Thoracic aorta (tissue), 2 donors: Measurements from ENCODE around the gene SEC63. TPM values are rescaled to one million over a fixed set of nuclear protein-coding genes. Genes with fewer than 3 reads are reported as not detected.

Experiments
- ATAC-seq: fragments of 150-250 bp; one replicate; pipeline ENCODE4 v1.8.0; 2017; ENCODE audit warnings: low read depth; ENCODE audit not compliant: insufficient number of reproducible peaks, low FRiP score
- DNase-seq: peaks from one replicate; pipeline ENCODE4 v3.0.0-alpha.2; 2020; ENCODE audit warnings: low spot score
- H3K27ac ChIP-seq, 2 donors: fragments of 200-600 bp; sonication (generic); 1 replicate in 1 of 2; 2 replicates in 1 of 2; pipeline ENCODE4 v1.5.1; 2016; ENCODE audit warnings: mild to moderate bottlenecking in 2 of 2, moderate library complexity in 2 of 2
- H3K27me3 ChIP-seq: fragments of 200-600 bp; sonication (generic); replicated peaks from 2 replicates; pipeline ENCODE4 v1.6.0; 2016; ENCODE audit warnings: mild to moderate bottlenecking; ENCODE audit not compliant: insufficient read depth
- H3K36me3 ChIP-seq: fragments of 200-600 bp; sonication (generic); one replicate; pipeline ENCODE4 v1.5.1; 2016
- H3K4me1 ChIP-seq, 2 donors: fragments of 200-600 bp; sonication (generic); 1 replicate in 1 of 2; 2 replicates in 1 of 2; pipeline versions ENCODE4 v1.5.1 to v1.6.0; 2016; ENCODE audit warnings: low read depth in 2 of 2, mild to moderate bottlenecking in 1 of 2; ENCODE audit not compliant: control insufficient read depth in 1 of 2
- H3K4me3 ChIP-seq: fragments of 200-600 bp; sonication (generic); 2 replicates; pipeline ENCODE4 v1.5.1; 2016; ENCODE audit warnings: mild to moderate bottlenecking
- H3K9me3 ChIP-seq: fragments of 200-600 bp; sonication (generic); 2 replicates; pipeline ENCODE4 v1.5.1; 2016
- total RNA-seq, 2 donors: library from RNA; depleted of rRNA; stranded (reverse); fragments of >200 nt; gene quantifications; one replicate each; pipeline versions ENCODE4 v1.1.0 to v1.2.3, GENCODE V29; 2016
- TF ChIP-seq, protein P1 (sequence below): fragments of 200-600 bp; sonication (generic); IDR thresholded peaks from one replicate; pipeline ENCODE4 v1.5.1; 2019; ENCODE audit warnings: antibody characterized with exemption

Gene SEC63
- total RNA-seq, 2 donors from 2014 or later: 39.4 to 39.5 TPM

DNA sequence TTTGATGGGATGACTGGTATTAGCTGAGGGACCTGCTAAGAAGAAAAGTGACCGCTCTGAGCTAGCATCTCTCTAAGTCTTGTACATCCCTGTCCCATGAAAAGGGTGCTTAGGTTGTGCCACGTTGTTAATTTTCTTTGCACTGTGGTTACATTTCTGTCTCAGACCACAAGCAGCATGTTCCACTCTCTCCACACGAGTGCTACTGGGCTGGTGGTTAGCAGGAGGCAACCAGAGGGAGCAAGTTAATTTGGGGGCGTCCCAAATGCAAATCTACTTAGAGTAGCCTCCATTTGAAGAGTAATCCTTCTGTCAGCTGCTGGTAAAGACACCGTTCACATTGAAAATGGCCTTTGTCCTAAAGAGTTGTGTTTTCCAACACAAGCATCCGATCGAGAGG, 130.5 kb downstream of the SEC63 start:
- Histone ChIP-seq H3K9me3 (no peaks in the 10 kb centered on the region), H3K36me3 (no peaks in the 10 kb centered on the region), H3K4me1 (no peaks in the 10 kb centered on the region), H3K27me3 (no peaks in the 10 kb centered on the region), H3K27ac (no peak overlapping the region), H3K4me3 (no peak overlapping the region)
- DNase-seq (no peak), ATAC-seq (no peak)
- TF ChIP-seq, protein P1, sequence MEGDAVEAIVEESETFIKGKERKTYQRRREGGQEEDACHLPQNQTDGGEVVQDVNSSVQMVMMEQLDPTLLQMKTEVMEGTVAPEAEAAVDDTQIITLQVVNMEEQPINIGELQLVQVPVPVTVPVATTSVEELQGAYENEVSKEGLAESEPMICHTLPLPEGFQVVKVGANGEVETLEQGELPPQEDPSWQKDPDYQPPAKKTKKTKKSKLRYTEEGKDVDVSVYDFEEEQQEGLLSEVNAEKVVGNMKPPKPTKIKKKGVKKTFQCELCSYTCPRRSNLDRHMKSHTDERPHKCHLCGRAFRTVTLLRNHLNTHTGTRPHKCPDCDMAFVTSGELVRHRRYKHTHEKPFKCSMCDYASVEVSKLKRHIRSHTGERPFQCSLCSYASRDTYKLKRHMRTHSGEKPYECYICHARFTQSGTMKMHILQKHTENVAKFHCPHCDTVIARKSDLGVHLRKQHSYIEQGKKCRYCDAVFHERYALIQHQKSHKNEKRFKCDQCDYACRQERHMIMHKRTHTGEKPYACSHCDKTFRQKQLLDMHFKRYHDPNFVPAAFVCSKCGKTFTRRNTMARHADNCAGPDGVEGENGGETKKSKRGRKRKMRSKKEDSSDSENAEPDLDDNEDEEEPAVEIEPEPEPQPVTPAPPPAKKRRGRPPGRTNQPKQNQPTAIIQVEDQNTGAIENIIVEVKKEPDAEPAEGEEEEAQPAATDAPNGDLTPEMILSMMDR: no peak

DNA sequence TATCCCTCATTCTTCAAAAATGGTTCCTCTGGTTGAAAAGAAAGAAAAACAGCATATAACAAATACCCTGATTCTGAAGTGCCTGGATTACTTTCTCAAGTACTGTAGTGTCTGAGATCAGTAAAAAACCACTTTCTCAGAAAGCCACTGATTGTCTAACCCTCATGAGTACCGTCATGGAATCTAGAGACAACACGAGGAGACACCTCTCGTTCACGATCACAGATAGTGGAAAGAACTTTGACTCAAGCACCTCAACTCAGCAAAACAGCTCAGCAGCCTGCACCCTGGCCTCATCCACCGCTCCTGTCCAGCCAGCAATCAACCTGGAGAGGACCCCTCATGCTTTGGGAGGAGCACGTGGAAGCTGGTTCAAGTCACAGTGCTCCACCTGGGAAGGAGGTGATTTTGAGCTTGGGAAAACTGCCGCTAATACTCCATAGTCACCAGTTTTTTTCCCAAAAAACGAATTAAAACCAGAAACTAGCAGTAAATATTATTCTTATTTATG, 134.9 kb downstream of the SEC63 start:
- peaks cover 0 to 9% of the 10 kb centered on the region in 2 donors for H3K4me1 ChIP-seq
- no peaks in the 10 kb centered on the region for H3K27me3 ChIP-seq
- no peaks in the 10 kb centered on the region for H3K36me3 ChIP-seq
- ATAC-seq (no peak), DNase-seq (no peak)
- TF ChIP-seq, protein P1: no peak
- no peak overlapping the region for H3K27ac ChIP-seq
- H3K9me3 ChIP-seq: no peaks in the 10 kb centered on the region
- H3K4me3 ChIP-seq: peak overlapping the region; percentile 1

DNA sequence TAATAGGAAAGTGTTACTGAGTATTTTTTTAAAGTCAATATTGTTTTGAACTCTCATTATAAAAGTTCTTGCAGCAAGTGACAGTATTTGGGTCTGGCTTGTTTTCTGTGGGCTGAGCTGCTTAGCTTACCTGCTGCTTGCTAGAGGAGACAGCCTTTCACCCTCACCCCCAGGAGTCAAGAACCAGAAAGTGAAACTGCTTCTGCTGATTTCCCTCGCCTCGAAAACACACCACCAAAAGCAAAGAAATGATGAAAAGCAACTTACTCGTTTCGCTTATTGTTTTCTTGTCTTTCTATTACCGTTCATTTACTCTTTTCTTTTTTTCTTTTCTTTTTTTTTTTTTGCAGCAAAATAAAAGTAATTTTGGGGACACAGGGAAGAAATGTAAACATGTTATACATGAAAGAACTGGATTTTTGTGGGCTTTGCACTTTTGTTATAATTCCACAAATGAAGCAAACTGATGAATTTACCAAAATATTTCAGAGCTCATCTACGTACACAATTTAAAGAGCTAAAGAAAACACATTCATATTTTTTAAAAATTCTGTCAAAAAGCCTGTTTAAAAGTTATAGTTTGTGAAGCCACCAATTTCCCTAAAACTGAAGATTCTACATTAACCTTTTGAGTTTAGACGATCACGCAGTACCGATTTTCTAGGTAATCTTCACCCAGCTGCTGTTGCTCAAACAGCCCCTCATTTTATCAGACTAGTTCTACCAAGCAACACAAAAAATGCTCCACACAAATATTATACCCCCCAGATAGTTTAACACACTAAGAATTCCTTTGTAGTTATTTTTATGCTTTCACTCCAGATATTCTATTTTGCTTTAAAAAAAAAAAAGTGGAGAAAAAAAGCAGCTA, 135.6 kb downstream of the SEC63 start:
- DNase-seq (no peak), ATAC-seq (no peak)
- H3K4me3 ChIP-seq: peak overlapping the region; percentile 1
- peaks cover 0 to 9% of the 10 kb centered on the region in 2 donors for H3K4me1 ChIP-seq
- no peaks in the 10 kb centered on the region for H3K36me3 ChIP-seq
- TF ChIP-seq, protein P1: no peak
- H3K27ac ChIP-seq: no peak overlapping the region
- H3K9me3 ChIP-seq: no peaks in the 10 kb centered on the region
- no peaks in the 10 kb centered on the region for H3K27me3 ChIP-seq

DNA sequence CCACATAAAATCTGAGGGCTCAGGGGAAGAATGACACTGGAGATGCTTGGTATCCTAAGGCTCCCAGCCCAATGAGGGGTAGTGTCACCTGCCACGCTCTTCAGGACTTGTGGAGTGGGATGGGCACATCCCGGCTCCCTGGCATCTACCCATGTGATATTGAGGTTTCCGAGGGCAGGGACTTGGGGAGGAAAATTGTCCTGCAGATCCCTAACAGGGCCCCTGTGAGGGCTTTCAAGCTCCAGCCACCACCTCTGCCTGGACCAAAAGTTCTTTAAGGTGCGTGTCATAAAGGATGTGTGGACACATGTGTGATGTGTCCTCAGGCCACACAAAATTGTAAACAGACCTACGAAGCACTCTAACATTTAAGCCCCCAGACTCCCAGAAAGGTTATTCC, 136.4 kb downstream of the SEC63 start:
- H3K4me3 ChIP-seq: no peak overlapping the region
- TF ChIP-seq, protein P1: no peak
- no peak for DNase-seq
- H3K4me1 ChIP-seq: peaks cover 0 to 9% of the 10 kb centered on the region in 2 donors
- no peak for ATAC-seq
- no peaks in the 10 kb centered on the region for H3K27me3 ChIP-seq
- no peaks in the 10 kb centered on the region for H3K9me3 ChIP-seq
- H3K36me3 ChIP-seq: no peaks in the 10 kb centered on the region
- no peak overlapping the region for H3K27ac ChIP-seq

DNA sequence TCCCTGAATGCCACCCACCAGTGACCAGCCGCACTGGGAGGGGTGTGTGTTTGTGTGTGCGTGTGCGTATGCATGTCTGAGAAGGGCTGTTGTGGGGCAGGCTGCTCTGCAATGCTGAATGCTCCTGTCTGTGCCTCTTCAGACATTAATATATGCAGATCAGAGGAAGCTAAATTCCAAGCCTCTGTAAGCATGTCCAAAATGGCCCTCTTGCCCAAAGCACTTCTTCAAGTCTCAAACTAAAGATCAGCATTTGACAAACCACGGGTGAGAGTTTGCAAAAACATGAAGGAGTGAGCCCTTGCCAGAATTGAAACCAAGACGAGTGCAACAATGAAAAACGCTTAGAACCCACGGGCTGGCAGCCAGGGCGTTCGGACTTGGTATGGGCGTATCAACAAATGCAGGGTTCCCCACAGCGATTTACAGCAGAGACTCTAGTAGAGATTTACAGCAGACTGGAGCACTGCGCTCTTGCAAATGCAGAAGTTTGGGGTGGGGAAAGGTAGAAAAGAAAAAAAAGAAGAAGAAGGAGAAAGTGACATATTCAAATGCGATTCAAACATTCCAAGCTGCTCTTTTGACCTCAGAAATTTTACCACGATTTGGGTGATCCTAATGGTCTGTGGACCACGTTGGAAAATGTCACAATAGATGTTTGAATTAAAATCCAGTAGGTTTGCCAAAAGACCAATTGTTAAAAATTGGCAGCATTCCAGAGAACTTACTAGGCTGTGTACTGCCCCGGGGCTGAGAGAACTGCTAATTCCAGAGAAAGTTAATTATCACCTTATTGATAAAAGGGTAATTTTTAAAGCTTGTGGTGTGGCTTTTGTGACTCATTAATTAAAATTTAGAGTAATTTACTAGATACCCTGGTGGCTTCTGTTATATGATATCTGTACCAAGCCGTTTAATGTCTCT, 137.4 kb downstream of the SEC63 start:
- Histone ChIP-seq H3K4me3 (peak overlapping the region; percentile 48), H3K4me1 (peaks cover 0 to 9% of the 10 kb centered on the region in 2 donors), H3K36me3 (no peaks in the 10 kb centered on the region), H3K9me3 (no peaks in the 10 kb centered on the region), H3K27me3 (no peaks in the 10 kb centered on the region), H3K27ac (no peak overlapping the region)
- TF ChIP-seq, protein P1: no peak
- no peak for DNase-seq
- ATAC-seq: no peak
